ENCODE data around the gene SALL1.

Gene SALL1

DNA sequence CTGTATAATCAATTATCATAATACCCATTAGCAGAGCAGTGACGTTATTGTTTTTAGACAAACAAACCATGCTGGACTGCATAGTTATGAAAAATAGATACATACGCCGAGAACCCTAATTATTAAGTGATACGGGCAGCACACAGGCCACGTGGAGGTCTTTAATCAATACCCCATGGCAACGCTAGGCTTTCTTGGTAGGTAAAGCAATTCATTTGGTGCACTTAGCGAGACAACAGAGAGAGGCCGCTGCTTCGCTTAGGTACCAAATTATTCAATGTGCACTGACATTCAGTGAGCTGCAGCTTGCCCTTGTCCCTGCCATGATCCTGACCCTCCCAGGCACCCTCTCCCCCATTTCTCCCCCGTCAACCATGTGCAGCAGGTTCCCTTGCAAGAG, 12.9 kb downstream of the SALL1 start:
- no peak for DNase-seq (ENCODE audit: low read depth)
- H3K4me3 ChIP-seq (ENCODE audit: low read depth, low read length) = no peak overlapping the region
- TF ChIP-seq, protein P1, sequence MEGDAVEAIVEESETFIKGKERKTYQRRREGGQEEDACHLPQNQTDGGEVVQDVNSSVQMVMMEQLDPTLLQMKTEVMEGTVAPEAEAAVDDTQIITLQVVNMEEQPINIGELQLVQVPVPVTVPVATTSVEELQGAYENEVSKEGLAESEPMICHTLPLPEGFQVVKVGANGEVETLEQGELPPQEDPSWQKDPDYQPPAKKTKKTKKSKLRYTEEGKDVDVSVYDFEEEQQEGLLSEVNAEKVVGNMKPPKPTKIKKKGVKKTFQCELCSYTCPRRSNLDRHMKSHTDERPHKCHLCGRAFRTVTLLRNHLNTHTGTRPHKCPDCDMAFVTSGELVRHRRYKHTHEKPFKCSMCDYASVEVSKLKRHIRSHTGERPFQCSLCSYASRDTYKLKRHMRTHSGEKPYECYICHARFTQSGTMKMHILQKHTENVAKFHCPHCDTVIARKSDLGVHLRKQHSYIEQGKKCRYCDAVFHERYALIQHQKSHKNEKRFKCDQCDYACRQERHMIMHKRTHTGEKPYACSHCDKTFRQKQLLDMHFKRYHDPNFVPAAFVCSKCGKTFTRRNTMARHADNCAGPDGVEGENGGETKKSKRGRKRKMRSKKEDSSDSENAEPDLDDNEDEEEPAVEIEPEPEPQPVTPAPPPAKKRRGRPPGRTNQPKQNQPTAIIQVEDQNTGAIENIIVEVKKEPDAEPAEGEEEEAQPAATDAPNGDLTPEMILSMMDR (IDR thresholded peaks at IDR 0.05; ENCODE audit: low read depth, low read length, missing control alignments) = no peak
- in situ Hi-C loops (cut with HindIII; ENCODE audit: low sequenced_read_pairs) = no loop called here

GRCh38 chr16:51137097-51137496, 14.0 kb downstream of the SALL1 start:
- no peak overlapping the region for H3K4me3 ChIP-seq (ENCODE audit: low read depth, low read length)
- no peak for DNase-seq (ENCODE audit: low read depth)
- in situ Hi-C loops (cut with HindIII; ENCODE audit: low sequenced_read_pairs) = no loop called here
- TF ChIP-seq, protein P1 (IDR thresholded peaks at IDR 0.05; ENCODE audit: low read depth, low read length, missing control alignments) = no peak

DNA sequence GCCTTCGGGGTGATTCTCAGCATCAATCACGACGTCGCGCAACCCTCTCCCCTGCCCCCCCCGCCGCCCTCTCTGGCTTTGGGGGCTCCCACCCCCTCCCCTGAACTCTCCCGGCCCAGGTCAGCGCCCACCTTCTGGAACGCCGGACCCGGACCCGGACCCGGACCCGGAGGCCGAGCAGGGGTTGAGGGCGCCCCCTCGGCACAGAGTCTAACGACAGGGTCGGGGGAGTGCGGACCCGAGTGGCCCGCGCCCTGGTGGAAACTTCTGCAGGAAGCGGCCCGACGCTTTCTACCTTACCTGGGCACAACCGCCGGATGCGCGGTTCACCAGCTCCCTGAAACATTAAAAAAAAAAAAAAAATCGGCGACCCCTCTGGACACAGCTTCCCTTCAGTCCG, 16.2 kb downstream of the SALL1 start:
- peak overlapping the region; percentile 27 for H3K4me3 ChIP-seq (ENCODE audit: low read depth, low read length)
- TF ChIP-seq, protein P1 (IDR thresholded peaks at IDR 0.05; ENCODE audit: low read depth, low read length, missing control alignments) = no peak
- in situ Hi-C loops (cut with HindIII; ENCODE audit: low sequenced_read_pairs) = no loop called here

DNA sequence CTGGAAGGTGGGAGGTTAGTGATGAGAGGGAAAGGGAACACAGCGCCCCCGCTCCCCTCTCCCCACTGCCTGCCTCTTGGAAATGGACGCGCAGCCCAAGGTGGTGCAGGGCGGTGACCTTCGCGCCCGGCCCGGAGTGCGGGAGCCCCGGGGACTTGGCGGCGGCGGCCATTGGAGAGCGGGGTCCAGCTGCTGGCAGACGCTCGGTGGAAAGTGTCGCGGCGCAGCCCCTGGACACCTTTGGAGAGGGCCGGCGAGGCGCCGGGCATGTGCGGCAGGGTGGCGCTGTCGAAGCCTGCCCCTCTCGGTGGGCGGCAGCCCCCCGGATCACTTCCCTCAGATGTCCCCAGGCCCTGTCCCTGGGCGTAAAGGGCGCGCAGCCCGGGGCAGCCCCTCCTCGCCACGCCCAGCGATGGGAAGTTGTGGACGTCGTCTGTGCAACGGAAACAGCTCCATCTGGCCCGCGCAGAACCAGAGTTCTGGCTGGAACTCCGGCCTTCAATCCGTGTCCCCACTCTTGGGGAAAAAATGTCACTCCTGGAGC, 16.7 kb downstream of the SALL1 start:
- in situ Hi-C loops (cut with HindIII; ENCODE audit: low sequenced_read_pairs) = no loop called here
- peak overlapping the region; percentile 27 for H3K4me3 ChIP-seq (ENCODE audit: low read depth, low read length)
- TF ChIP-seq, protein P1 (IDR thresholded peaks at IDR 0.05; ENCODE audit: low read depth, low read length, missing control alignments) = no peak
- no peak for DNase-seq (ENCODE audit: low read depth)

More for the DNA sequence above, 16.2 kb downstream of the SALL1 start:
- DNase-seq (ENCODE audit: low read depth) = no peak

DNA sequence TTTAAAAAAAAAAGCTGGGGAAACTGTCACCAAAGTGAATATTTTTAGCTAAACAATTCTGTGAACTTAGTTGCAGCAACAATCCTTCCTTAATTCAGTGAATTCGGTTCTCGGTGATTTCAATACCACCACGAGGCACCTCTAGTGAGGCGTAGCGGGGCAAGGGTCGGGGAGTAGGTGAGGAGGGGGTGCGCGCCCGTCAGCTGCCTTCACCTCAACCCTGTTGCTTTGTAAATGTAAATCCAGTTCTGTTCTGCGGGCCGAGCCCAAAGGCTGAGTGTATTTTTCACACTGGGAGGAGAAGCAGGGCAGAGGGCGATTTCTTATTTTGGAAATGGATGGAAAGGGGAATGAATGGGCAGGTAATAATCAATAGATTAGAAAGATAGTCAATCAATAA, 17.4 kb downstream of the SALL1 start:
- DNase-seq (ENCODE audit: low read depth) = no peak
- TF ChIP-seq, protein P1 (IDR thresholded peaks at IDR 0.05; ENCODE audit: low read depth, low read length, missing control alignments) = no peak
- H3K4me3 ChIP-seq (ENCODE audit: low read depth, low read length) = no peak overlapping the region
- in situ Hi-C loops (cut with HindIII; ENCODE audit: low sequenced_read_pairs) = no loop called here

GRCh38 chr16:51133183-51133582, 17.9 kb downstream of the SALL1 start:
- no peak for DNase-seq (ENCODE audit: low read depth)
- in situ Hi-C loops (cut with HindIII; ENCODE audit: low sequenced_read_pairs) = no loop called here
- H3K4me3 ChIP-seq (ENCODE audit: low read depth, low read length) = no peak overlapping the region
- TF ChIP-seq, protein P1 (IDR thresholded peaks at IDR 0.05; ENCODE audit: low read depth, low read length, missing control alignments) = no peak

Data from astrocyte of the cerebellum (primary cell).